ENCODE measurements around the gene PLA2G15. TPM values are rescaled to one million over a fixed set of nuclear protein-coding genes. Genes with fewer than 3 reads are reported as not detected.

PLA2G15 gene
- total and polyA plus RNA-seq, 2 of the 13 experiments (the other 11 are each of a cell fraction or from before 2014, with no cell fraction given): 14.4 to 23.7 TPM

DNA sequence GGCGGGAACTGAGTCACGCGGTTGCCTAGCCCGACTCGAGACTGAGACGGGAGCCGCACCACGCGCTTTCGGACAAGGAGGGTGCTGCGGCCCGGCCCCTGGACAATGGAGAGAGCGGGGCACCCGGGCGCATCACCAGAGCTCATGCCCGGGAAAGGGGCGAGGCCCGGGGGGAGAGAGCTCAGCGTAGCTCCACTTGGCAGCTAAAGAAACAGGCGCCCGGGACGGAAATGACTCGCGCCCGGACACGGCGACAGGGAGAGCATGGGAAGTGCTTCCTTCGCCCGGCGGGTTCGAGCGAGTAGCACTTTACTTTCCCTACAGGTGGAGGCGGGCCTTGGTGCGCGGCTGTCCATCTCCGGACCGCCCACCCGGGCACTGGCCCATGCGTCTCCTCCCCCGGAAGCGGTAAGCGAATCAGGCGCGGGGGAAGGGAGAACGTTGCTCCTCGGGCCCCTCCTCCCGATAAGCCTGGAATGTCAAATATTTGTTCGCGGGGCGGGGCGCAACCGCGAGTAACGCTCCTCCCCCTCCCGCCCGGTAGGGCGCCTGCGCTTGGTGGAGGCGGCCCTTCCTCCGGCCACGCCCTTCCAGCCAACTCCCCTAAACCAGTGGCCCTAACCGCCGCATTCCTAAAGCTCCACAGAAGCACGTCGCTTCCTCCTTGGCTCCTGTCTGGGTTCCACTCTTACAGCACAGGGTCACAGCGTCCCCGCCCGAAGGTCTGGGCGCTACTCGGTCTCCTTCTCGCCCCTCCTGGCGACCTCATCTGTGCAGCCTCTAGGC is 7.7 kb upstream of the PLA2G15 start (continued):
- TF ChIP-seq UBTF (CRISPR knock-in tag; IDR thresholded peaks at IDR 0.05) (peak; percentile 77), ZBTB37 (CRISPR knock-in tag; IDR thresholded peaks at IDR 0.05) (no peak), SIX1 (CRISPR knock-in tag; IDR thresholded peaks at IDR 0.05; ENCODE audit: borderline replicate concordance) (0 out of 2 replicates have a peak, but pooled peaks have one; percentile 12), ZSCAN25 (CRISPR knock-in tag; IDR thresholded peaks at IDR 0.05) (peak; percentile 59; the same call in 1 of the 2 replicates), MIER2 (CRISPR knock-in tag; IDR thresholded peaks at IDR 0.05) (peak; percentile 73), NFIB (CRISPR knock-in tag; IDR thresholded peaks at IDR 0.05; ENCODE audit: borderline replicate concordance) (0 out of 2 replicates have a peak, but pooled peaks have one; percentile 48), TOPORS (CRISPR knock-in tag; IDR thresholded peaks at IDR 0.05) (no peak), ZNF44 (CRISPR knock-in tag; IDR thresholded peaks at IDR 0.05) (no peak), BCL6 (CRISPR knock-in tag; IDR thresholded peaks at IDR 0.05) (peak; percentile 75), ZBTB10 (CRISPR knock-in tag; IDR thresholded peaks at IDR 0.05; ENCODE audit: borderline replicate concordance) (peak; percentile 63; the same call in 1 of the 2 replicates), GRHL1 (CRISPR knock-in tag; conservative IDR thresholded peaks at IDR 0.05) (no peak), FOXA3 (CRISPR knock-in tag; IDR thresholded peaks at IDR 0.05) (peak; percentile 87), ZNF777 (CRISPR knock-in tag; IDR thresholded peaks at IDR 0.05) (peak; percentile 57; the same call in 1 of the 2 replicates), KAT8 (CRISPR knock-in tag; IDR thresholded peaks at IDR 0.05) (peak; percentile 91), U2AF1 (optimal IDR thresholded peaks at IDR 0.05; ENCODE audit: low read depth, low read length) (no peak), ZNF850 (CRISPR knock-in tag; conservative IDR thresholded peaks at IDR 0.05) (no peak)
- TF ChIP-seq, protein P1, sequence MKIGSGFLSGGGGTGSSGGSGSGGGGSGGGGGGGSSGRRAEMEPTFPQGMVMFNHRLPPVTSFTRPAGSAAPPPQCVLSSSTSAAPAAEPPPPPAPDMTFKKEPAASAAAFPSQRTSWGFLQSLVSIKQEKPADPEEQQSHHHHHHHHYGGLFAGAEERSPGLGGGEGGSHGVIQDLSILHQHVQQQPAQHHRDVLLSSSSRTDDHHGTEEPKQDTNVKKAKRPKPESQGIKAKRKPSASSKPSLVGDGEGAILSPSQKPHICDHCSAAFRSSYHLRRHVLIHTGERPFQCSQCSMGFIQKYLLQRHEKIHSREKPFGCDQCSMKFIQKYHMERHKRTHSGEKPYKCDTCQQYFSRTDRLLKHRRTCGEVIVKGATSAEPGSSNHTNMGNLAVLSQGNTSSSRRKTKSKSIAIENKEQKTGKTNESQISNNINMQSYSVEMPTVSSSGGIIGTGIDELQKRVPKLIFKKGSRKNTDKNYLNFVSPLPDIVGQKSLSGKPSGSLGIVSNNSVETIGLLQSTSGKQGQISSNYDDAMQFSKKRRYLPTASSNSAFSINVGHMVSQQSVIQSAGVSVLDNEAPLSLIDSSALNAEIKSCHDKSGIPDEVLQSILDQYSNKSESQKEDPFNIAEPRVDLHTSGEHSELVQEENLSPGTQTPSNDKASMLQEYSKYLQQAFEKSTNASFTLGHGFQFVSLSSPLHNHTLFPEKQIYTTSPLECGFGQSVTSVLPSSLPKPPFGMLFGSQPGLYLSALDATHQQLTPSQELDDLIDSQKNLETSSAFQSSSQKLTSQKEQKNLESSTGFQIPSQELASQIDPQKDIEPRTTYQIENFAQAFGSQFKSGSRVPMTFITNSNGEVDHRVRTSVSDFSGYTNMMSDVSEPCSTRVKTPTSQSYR (CRISPR knock-in tag; IDR thresholded peaks at IDR 0.05; ENCODE audit: borderline replicate concordance): peak; percentile 99

All from HepG2 (cell line).